ENCODE data around the gene PGM1.
"Not testable (repeated sequence)": the region's sequence is repeated elsewhere in the genome, so short reads cannot be mapped to it uniquely, and the experiment has no call there.

The PGM1 gene

GRCh38 chr1:63557365-63557987 is 35.7 kb upstream of the PGM1 start:
- peak; percentile 66 for TF ChIP-seq CTCF (IDR thresholded peaks at IDR 0.05; ENCODE audit: low read depth, low read length, missing control alignments)
- H3K4me3 ChIP-seq (replicated peaks; ENCODE audit: low read depth, low read length), result no peak overlapping the region
- DNase-seq (ENCODE audit: extremely low read depth, low read depth), result peak; percentile 33

DNA sequence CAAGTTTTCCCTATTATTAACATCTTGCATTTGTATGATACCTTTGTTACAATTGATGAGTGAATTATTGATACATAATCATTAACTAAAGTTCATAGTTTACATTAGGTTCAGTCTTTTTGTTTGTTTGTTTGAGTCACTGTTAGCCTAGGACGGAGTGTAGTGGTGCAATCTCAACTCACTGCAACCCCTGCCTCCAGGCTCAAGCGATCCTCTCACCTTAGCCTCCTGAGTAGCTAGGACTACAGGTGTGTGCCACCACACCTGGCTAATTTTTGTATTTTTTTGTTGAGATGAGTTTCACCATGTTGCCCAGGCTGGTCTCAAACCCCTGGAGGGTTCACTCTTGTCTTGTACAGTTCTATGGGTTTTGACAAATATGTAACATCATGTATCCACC is 33.9 kb upstream of the PGM1 start:
- no peak for DNase-seq (ENCODE audit: extremely low read depth, low read depth)
- H3K4me3 ChIP-seq (replicated peaks; ENCODE audit: low read depth, low read length), result no peak overlapping the region
- TF ChIP-seq CTCF (IDR thresholded peaks at IDR 0.05; ENCODE audit: low read depth, low read length, missing control alignments), result no peak

- no peak for TF ChIP-seq CTCF (IDR thresholded peaks at IDR 0.05; ENCODE audit: low read depth, low read length, missing control alignments)
- H3K4me3 ChIP-seq (replicated peaks; ENCODE audit: low read depth, low read length), result no peak overlapping the region
- no peak for DNase-seq (ENCODE audit: extremely low read depth, low read depth)
Measured at GRCh38 chr1:63563745-63564144, 29.5 kb upstream of the PGM1 start.

DNA sequence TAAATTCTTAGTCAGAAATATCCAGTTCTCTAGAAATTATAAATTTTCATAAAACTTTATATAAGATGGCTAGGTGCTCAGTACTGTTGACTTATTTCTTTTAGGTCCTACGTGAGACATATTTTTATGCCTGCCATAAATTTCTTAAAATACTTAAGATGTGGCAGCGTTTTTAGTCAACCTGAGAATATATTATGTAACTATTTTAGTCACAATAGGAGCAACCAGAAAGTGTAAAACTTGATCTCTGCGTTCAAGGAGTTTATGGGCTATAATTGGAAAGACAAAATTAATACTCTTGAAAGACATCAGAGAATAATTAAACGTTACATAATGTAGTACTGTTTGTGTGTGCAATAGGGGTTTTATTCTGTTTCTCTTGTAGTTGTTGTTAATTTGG is 24.1 kb upstream of the PGM1 start:
- no peak overlapping the region for H3K4me3 ChIP-seq (replicated peaks; ENCODE audit: low read depth, low read length)
- TF ChIP-seq CTCF (IDR thresholded peaks at IDR 0.05; ENCODE audit: low read depth, low read length, missing control alignments), result no peak
- DNase-seq (ENCODE audit: extremely low read depth, low read depth), result no peak

- H3K4me3 ChIP-seq (replicated peaks; ENCODE audit: low read depth, low read length), result no peak overlapping the region
- no peak for TF ChIP-seq CTCF (IDR thresholded peaks at IDR 0.05; ENCODE audit: low read depth, low read length, missing control alignments)
- DNase-seq (ENCODE audit: extremely low read depth, low read depth), result no peak
Measured at GRCh38 chr1:63569640-63570316, 23.4 kb upstream of the PGM1 start.

- DNase-seq (ENCODE audit: extremely low read depth, low read depth); H3K4me3 ChIP-seq (replicated peaks; ENCODE audit: low read depth, low read length): not testable (repeated sequence)
Measured at GRCh38 chr1:63572686-63573085, 20.5 kb upstream of the PGM1 start.

GRCh38 chr1:63574203-63574796 is 18.9 kb upstream of the PGM1 start:
- not testable (repeated sequence) for H3K4me3 ChIP-seq (replicated peaks; ENCODE audit: low read depth, low read length); DNase-seq (ENCODE audit: extremely low read depth, low read depth)

Data from HFF-Myc (cell line).